ENCODE measurements around the gene TAF4.
"Not testable (repeated sequence)": the region's sequence is repeated elsewhere in the genome, so short reads cannot be mapped to it uniquely, and the experiment has no call there.

The TAF4 gene

DNA sequence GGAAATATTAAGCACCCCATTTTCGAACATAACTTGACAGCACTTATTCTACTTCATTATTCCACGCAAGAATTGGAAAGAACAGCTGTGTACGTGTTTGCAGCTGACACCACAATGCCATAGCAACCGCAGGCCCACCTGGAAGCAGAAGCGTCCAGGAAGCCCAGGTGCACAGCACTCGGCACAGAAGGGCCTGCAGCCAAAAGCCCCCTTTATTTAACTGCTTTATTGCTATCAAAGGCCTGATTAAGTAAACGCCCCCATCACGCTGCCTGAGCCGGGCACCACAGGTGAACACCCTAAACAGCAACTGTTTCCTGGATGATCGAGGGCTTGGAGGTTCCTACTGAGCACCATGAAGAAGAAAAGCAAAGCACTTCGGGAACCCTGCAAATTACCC lies 6.3 kb downstream of the TAF4 start:
- DNase-seq (ENCODE audit: low read depth, low spot score), result no peak
- no peak overlapping the region for H3K27ac ChIP-seq

- H3K27ac ChIP-seq, result no peak overlapping the region
- DNase-seq (ENCODE audit: low read depth, low spot score), result no peak
Measured at GRCh38 chr20:62058941-62059340, 6.7 kb downstream of the TAF4 start.

- no peak for DNase-seq (ENCODE audit: low read depth, low spot score)
- H3K27ac ChIP-seq, result no peak overlapping the region
Measured at GRCh38 chr20:62056975-62057374, 8.7 kb downstream of the TAF4 start.

GRCh38 chr20:62056377-62056776 lies 9.3 kb downstream of the TAF4 start:
- H3K27ac ChIP-seq, result no peak overlapping the region
- no peak for DNase-seq (ENCODE audit: low read depth, low spot score)

GRCh38 chr20:62055862-62056115 lies 9.9 kb downstream of the TAF4 start:
- H3K27ac ChIP-seq; DNase-seq (ENCODE audit: low read depth, low spot score): not testable (repeated sequence)

- no peak for DNase-seq (ENCODE audit: low read depth, low spot score)
- H3K27ac ChIP-seq, result no peak overlapping the region
Measured at GRCh38 chr20:62055106-62055861, 10.4 kb downstream of the TAF4 start.

DNA sequence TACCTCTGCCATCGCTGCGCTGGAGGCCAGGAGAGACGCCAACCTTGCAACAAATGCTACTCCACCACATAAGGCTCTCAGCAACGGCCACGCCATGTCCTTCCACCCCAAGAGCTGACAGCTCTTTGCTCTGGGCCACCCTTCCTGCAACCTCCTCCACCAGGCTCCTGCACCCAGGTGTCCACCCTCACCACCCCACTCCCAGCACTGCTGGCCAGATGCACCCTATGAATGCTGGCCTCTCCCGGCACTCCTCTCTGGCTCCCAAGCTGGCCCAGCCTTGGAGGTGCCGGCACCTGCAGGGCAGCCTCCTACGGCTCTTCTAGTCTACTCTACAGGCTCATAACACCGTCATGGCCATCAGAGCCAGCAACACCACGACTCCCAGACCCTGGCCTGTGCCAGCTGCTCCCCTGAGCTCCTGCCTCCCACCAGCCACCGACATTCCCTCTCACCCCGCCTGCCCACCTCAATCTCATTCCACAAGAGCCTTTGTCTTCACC lies 11.2 kb downstream of the TAF4 start:
- DNase-seq (ENCODE audit: low read depth, low spot score), result no peak
- H3K27ac ChIP-seq, result no peak overlapping the region

DNA sequence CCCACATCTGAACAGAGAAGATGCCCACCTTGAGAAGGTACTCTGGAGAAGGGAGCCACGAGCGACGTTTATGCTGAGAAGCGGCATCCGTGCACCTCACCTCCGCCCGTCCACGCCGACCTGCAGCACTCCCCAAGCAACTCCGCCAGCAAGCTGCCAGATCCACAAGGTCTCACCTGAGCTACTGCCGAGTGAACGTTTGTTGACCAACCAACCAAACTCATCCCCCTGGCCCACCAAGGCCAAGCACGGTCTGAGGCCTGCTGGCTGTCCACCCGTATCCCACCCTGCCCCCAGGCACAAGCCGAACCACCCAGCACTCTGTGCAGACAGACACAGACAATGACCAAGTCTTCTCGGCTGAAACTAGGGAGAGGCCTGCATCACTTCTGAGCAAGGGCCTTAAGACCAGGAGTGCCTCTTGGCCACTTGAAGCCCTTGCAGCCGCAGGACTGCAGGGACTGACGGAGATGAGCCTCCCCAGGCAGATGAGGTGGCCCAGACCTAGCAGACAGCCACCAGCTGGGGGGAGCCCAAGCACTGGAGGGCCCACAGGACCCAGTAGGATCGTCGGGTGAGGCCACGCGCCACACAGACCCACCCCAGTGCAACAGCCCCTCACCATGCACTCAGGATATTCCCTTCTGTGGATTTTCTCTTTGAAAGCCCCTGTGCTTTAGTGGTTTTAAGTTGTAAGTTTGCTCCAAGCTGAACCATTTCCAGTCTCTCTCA lies 12.1 kb downstream of the TAF4 start:
- no peak overlapping the region for H3K27ac ChIP-seq
- DNase-seq (ENCODE audit: low read depth, low spot score), result no peak

- no peak overlapping the region for H3K27ac ChIP-seq
- DNase-seq (ENCODE audit: low read depth, low spot score), result no peak
Measured at GRCh38 chr20:62052842-62053464, 12.7 kb downstream of the TAF4 start.

DNA sequence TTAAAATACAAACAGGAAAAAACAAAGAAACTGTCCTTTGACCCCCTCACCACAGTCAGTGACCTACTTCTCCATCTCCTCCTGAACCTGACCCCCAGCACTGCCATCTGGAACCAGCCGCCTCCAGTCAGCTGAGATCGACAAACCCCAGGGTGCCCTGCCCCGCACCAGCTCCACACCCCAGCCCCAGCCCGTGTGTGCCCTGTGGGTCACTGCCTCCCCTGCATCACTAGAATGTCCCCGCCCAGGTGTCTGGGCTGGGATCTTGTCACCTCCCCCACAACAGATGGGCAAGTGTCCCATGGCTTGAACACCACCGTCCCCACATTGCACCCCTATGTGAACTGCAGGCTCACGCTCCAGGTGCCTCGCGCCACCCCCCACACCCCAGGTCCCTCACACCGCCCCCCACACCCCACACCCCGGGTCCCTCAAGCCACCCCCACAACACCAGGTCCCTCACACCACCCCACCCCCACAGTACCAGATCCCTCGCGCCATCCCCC lies 13.3 kb downstream of the TAF4 start:
- no peak for DNase-seq (ENCODE audit: low read depth, low spot score)
- no peak overlapping the region for H3K27ac ChIP-seq

DNA sequence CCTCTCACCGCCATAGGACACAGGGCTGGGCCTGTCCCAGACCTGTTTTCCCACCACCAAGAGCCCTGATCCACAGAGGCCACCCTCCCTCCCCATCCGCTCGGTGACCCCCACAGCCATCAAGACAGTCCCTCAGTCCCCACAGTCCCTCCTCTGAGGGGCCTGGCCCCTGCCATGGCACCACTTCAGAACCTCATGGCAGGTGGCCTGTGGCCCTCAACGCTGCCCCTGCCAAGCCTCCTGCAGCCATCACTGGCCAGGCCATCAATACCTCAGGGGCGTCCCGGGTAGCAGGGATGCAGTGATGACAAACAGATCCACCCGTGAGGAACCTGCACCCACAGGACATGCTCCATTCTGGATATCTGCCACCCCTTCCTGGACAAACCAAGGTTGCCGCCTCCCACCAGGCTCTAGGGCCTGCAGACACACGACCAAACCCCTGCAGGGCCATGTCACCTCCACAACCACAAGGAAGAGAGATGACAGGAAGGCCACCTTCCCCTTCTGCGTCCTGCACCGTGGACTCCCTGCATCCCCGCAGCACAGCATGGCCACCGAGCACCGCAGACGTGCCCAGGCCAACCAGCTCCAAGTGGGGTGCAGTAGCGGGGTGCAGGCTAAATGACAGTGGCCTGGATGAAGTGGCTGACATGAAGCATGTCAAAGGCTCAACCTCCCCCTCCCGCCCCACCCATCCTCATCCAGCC lies 14.0 kb downstream of the TAF4 start:
- no peak overlapping the region for H3K27ac ChIP-seq
- DNase-seq (ENCODE audit: low read depth, low spot score), result no peak

GRCh38 chr20:62051144-62051543 lies 14.5 kb downstream of the TAF4 start:
- no peak for DNase-seq (ENCODE audit: low read depth, low spot score)
- no peak overlapping the region for H3K27ac ChIP-seq

GRCh38 chr20:62050166-62051120 lies 15.2 kb downstream of the TAF4 start:
- no peak for DNase-seq (ENCODE audit: low read depth, low spot score)
- no peak overlapping the region for H3K27ac ChIP-seq

DNA sequence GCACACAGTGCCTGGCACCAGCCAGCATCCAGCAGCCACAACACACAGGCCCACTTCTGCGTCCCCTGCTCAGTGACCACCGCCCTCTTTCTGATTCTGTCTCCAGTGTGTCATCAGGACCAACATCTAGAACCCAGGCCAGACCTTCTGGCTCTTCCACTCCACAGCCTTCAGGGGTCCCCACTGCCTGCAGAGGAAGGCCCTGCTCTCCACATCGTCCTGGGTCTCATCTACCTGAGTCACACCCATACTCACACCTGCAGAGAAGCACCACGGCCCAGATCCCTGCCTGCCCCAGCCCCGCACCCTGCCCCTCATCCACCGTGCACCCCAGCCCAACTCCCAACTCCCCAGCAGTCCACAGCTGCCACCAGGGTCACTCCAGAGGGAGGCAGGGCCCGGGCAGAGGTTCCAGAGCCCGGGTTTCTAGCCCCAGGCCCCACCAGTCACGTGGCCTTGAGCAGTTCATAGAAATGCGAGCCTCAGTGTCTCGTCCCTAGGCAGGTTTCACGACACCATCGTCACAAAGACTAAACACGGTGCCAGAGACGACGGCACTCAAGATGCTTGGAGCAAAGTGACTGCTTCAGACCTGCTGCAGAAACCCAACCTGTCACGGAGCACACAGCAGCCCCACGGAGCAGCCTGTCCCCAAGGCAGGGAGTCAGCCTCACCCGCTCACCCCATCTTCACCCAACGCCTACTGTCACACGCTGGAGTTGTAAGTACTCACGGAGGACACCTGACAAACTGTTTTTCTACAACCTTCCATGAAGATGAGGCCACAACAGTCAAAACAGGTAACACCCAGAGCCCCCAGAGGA lies 16.1 kb downstream of the TAF4 start:
- no peak for DNase-seq (ENCODE audit: low read depth, low spot score)
- no peak overlapping the region for H3K27ac ChIP-seq

DNA sequence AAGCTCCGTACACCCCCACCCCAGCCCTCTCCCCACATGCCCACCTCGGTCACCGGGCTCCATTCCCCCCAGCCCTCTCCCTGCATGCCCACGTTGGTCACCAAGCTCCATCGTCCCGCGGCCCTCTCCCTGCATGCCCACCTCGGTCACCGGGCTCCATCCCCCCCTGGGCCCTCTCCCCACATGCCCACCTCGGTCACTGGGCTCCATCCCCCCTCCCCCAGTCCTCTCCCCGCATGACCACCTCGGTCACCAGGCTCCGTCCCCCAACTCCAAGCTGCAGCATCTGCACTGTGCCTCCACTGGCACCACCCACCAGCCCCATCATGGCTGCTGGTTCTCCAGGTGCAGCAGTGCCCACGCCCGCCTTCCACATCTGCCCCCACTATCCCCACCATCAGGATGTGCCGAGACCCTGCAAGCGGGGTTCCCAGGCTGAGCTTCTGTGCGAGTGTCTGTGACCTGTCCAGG lies 16.8 kb downstream of the TAF4 start:
- no peak for DNase-seq (ENCODE audit: low read depth, low spot score)
- H3K27ac ChIP-seq, result no peak overlapping the region

GRCh38 chr20:62048346-62048761 lies 17.3 kb downstream of the TAF4 start:
- H3K27ac ChIP-seq, result no peak overlapping the region
- DNase-seq (ENCODE audit: low read depth, low spot score), result no peak

- H3K27ac ChIP-seq, result no peak overlapping the region
- DNase-seq (ENCODE audit: low read depth, low spot score), result no peak
Measured at GRCh38 chr20:62047666-62048345, 17.9 kb downstream of the TAF4 start.

GRCh38 chr20:62046431-62046830 lies 19.2 kb downstream of the TAF4 start:
- H3K27ac ChIP-seq, result no peak overlapping the region

More at GRCh38 chr20:62046431-62046830, 19.2 kb downstream of the TAF4 start:
- DNase-seq (ENCODE audit: low read depth, low spot score), result no peak

Measured in epithelial cell of prostate (primary cell).